Astrocyte of the cerebellum (primary cell): ENCODE measurements around the gene TAL2.

Source experiments
- DNase-seq: peaks from one replicate; pipeline ENCODE4 v3.0.0-alpha.2; 2011; ENCODE audit warnings: low read depth
- H3K4me3 ChIP-seq: 2 replicates; pipeline ENCODE4 v1.5.1; 2011; ENCODE audit warnings: mild to moderate bottlenecking, low read depth, low read length, moderate library complexity
- in situ Hi-C: cut with HindIII; loops from 2 replicates; pipeline ENCODE4 v1.10.0; 2017; ENCODE audit warnings: low sequenced_read_pairs
- TF ChIP-seq, protein P1 (sequence below): IDR thresholded peaks from 2 replicates; pipeline ENCODE4 v1.5.1; 2012; ENCODE audit warnings: low read length, low read depth, moderate library complexity, mild to moderate bottlenecking; ENCODE audit errors: missing control alignments

TAL2 gene

DNA sequence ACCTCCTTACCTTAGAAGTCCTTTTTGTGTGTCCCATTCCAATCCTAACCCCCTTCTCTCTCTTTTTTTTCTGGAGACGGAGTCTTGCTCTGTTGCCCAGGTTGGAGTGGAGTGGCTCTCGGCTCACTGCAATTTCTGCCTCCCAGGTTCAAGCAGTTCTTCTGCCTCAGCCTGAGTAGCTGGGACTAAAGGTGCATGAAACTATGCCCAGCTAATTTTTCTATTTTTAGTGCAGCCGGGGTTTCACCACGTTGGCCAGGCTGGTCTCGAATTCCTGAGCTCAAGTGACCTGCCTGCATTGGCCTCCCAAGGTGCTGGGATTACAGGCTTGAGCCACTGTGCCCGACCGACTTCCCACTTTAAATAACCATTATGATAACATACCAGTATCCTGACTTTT, 49.6 kb downstream of the TAL2 start:
- DNase-seq, result no peak
- H3K4me3 ChIP-seq, result no peak overlapping the region
- in situ Hi-C loops, result no loop called here
- TF ChIP-seq, protein P1, sequence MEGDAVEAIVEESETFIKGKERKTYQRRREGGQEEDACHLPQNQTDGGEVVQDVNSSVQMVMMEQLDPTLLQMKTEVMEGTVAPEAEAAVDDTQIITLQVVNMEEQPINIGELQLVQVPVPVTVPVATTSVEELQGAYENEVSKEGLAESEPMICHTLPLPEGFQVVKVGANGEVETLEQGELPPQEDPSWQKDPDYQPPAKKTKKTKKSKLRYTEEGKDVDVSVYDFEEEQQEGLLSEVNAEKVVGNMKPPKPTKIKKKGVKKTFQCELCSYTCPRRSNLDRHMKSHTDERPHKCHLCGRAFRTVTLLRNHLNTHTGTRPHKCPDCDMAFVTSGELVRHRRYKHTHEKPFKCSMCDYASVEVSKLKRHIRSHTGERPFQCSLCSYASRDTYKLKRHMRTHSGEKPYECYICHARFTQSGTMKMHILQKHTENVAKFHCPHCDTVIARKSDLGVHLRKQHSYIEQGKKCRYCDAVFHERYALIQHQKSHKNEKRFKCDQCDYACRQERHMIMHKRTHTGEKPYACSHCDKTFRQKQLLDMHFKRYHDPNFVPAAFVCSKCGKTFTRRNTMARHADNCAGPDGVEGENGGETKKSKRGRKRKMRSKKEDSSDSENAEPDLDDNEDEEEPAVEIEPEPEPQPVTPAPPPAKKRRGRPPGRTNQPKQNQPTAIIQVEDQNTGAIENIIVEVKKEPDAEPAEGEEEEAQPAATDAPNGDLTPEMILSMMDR, result no peak

DNA sequence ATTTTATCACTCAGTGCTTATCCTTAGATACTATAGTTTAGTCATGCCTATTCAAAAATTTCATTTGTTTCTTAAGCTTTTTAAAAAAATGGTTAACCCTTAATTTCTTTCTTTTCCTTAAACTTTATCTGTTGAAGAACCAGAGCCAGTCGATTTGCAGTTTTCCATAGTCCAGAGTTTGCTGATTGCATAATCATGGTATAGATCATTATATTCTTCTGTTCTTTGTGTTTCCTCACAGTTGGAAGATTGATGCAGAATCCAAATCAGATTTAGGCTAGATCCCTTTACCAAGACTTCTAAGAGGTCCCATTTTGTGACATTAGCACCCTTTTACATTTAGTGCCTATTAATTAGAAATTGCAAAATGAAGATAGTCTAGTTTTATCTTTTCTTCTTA, 50.0 kb downstream of the TAL2 start:
- TF ChIP-seq, protein P1, result no peak
- no peak for DNase-seq
- no peak overlapping the region for H3K4me3 ChIP-seq
- in situ Hi-C loops, result no loop called here
